ENCODE results near the gene RLIM.
A peak's percentile ranks its signal among the peaks of the same experiment; 100 is the strongest.
"Not testable (repeated sequence)": the region's sequence is repeated elsewhere in the genome, so short reads cannot be mapped to it uniquely, and the experiment has no call there.

RLIM gene, protein sequence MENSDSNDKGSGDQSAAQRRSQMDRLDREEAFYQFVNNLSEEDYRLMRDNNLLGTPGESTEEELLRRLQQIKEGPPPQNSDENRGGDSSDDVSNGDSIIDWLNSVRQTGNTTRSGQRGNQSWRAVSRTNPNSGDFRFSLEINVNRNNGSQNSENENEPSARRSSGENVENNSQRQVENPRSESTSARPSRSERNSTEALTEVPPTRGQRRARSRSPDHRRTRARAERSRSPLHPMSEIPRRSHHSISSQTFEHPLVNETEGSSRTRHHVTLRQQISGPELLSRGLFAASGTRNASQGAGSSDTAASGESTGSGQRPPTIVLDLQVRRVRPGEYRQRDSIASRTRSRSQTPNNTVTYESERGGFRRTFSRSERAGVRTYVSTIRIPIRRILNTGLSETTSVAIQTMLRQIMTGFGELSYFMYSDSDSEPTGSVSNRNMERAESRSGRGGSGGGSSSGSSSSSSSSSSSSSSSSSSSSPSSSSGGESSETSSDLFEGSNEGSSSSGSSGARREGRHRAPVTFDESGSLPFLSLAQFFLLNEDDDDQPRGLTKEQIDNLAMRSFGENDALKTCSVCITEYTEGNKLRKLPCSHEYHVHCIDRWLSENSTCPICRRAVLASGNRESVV

DNA sequence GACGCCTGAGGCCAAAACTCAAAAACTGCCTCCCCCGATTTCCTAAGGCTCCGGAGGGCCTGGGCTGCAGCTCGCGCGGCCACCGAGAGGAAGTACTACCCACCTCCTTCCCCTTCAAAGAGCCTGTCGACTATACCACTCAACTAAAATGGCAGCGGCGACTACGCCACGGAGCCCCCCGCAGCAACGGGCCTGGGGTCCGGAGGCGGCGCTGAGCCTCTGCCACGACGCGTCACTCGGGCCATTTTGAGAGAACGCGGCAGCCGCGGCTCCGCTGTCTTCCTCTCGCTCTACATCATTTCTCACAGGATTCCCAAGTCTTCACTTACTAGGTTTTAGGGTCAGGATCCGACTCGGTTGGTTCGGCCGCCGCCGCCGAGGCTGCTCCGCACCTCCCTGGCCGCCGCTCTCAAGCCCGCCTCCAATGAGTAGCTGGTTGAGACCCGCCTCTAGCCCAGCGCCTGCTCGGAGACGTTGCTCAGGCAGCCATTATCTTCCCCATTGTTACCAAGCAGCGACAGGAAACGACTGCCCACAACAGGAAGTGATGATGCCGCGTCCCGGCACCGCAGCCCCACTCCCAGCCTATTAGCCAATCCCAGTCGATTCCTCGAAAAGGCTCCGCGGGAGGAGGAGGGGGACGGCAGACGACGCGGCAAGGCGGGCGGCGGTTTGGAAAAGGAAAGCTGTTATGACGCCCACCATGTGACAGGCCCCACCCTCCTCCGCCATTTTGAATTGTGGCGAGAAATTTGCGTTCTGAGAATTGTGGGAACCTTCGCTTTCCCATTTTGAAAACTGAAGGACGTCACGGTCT, at the start of gene RLIM:
Gene RLIM (minus strand): TSS at position 532 of the 817 bp plus-strand sequence. CDS start 18,647 bp downstream, outside the sequence.
- peak; percentile 85 for DNase-seq (ENCODE audit: low spot score)

DNA sequence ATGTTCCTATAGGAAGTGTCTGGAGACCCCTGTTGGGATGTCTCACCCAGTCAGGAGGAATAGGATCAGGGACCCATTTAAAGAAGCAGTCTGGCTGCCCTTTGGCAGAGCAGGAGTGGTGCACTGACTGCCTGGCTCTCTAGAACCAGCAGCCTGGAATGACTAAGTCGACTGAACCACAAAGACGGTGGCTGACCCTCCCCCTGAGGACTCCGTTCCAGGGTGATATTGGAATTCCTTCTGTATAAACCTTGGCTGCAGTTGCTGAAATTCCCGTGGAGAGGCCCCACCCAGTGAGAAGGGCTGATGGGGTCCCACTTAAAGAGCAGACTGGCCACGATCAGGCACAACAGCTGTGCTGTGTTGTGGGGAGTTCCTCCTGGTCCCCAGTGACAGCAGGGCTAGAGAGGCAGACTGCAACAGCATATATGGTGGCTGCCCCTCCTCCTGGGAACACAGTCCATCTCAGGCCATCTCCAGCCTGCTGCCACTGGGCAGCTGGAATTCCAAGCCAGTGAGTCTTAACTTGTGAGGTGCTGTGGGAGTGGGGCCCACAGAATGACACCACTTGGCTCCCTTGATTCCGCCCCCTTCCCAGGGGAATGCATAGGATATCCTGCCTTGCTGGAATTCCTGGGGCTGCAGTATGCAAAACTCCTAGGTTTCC, 41.8 kb upstream of the RLIM start:
- no peak for DNase-seq (ENCODE audit: low spot score)

DNA sequence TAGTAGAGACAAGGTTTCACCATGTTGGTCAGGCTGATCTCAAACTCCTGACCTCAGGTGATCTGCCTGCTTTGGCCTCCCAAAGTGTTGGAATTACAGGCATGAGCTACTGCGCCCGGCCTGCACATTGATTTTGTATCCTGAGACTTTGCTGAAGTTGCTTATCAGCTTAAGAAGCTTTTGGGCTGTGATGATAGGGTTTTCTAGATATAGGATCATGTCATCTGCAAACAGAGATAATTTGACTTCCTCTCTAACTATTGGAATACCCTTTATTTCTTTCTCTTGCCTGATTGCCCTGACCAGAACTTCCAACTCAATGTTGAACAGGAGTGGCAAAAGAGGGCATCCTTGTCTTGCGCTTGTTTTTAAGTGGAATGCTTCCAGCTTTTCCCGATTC, 40.5 kb upstream of the RLIM start:
- DNase-seq (ENCODE audit: low spot score) = not testable (repeated sequence)

DNA sequence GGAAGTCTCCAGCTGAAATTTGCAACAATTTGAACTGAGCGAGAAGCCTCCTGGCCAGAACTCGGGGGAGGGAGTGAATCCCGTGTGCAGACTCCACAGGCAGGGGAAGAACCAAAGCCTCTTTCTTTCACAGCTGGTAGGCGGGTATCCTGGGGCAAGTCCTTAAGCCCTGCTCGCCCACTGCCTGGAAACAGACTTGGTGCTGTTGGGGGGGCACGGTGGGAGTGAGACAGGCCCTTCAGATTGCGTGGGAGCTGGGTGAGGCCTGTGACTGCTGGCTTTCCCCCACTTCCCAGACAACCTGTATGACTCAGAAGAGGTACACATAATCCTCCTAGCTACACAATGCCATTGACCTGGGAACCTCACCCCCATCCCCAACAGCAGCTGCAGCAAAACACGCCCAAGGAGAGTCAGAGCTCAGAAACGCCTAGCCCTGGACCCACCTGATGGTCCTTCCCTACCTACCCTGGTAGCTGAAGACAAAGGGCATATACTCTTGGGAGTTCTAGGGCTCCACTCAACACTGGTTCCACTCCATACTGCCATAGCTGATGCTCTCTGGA, 22.4 kb upstream of the RLIM start:
- DNase-seq (ENCODE audit: low spot score) = no peak

DNA sequence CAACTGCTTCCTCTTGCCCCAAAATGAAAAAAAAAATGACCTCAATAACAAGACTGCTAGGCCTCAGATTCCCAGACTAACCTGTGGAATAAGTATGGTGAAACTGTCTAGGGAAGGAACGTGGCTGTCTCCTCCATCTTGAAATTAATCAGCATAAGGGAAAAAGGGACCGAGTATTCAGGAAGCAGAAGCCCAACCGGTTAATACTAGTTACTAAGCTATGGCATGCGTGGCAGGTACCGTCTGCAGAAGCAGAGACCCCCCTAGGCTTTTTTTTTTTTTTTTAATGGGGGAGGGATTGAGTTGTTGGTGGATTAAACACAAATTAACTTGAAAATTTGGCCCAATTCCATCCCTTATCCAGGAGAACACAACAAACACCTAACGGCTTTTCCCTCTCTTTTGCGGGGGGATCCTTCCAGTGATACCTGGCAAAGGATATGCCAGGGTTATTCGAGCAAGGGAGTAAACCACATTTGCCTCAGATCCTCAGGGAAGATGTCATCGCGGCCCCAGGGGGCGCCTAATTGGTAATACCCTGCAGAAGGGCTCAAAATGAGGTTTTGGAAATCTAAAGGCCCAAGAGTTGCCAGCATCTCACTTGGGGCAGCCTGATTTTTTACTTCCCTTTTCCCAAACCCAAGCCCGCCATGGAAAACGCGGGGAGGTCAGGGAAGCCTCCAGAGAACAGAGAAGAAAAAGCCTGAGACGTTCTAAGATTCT, 893 bp downstream of the RLIM start:
- peak; percentile 1 for DNase-seq (ENCODE audit: low spot score)

DNA sequence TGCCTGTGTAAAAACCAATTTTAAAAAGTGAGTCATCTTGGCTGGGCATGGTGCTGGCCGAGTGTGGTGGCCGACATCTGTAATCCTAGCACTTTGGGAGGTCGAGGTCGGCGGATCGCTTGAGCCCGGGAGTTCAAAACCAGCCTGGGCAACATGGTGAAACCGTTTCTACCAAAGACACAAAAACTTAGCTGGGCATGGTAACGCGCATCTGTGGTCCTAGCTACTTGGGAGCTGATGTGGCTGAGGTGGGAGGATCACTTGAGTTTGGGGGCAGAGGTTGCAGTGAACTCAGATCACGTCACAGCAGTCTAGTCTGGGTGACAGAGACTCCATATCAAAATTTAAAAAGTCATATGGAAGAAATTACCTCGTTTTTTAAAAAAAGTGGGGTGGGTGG, 7.6 kb downstream of the RLIM start:
- no peak for DNase-seq (ENCODE audit: low spot score)

DNA sequence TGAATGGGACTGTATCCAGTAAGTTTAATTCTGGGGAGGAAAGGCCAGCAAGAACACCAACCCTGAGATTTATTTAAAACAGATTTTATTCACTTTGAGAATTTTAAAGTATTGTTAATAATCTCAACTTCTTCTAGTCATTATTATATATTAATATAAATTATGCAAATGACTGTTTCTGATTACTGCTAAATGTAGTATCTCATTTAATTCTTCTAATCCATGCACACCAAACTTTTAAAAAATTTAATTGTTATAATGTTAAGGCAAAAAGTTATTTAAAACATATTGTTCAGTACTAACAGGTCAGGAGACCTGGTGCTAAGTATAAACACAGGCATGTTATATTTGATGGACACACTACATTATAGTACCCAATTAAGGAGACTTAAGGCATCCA, 8.1 kb downstream of the RLIM start:
- no peak for DNase-seq (ENCODE audit: low spot score)

DNA sequence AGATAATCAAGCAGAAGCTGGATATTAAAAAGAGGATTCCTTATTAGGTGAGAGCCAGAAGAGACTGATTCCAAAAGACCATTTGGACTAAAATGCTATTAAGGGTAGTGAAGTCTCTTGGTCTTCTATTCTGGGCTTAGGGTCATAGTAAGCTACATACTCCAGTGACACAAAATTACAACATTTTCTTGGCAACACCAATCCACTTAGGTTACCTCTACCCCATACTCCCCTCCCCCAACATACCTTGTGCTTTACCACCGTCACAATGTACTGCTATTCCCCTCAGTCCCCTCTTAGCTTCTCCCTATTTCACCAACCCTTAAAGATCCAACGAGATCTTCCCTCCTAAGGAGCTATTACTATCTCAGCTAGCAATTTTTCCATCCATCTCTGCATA, 11.4 kb downstream of the RLIM start:
- DNase-seq (ENCODE audit: low spot score) = no peak

DNA sequence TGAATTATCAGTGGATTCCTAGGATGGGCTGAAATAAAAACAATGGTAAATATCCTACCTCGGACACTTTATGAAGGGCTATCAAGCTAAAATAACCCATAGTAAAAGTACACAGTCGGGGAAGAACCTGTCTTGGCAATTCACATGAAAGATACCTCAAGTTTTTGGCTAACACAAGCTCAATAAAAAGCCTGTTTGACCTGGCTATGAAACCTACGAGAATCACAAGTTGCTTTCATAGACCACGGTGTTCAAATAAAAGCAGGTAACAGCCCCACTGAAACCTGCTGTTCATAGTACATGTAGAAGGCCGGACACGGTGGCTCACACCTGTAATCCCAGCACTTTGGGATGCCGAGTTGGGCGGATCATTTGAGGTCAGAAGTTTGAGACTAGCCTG, 12.3 kb downstream of the RLIM start:
- DNase-seq (ENCODE audit: low spot score) = no peak

DNA sequence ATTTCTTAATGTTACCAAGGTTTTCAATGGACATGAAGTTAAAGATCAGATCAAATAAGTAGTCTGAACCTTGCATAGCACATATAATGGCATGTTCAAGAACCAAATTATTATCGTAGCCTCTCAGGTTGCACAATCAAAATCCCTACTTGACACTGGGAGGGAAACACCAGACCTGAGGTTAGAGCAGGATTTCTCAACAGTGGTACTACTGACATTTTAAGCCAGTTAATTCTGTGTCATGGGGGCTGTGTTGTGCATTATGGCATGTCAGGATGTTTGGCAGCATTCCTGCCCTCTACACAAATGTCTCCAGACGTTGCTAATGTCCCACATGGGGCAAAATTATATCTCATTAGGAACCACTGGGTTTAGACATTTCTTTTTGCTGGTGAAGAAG, 20.8 kb downstream of the RLIM start:
- DNase-seq (ENCODE audit: low spot score) = no peak

DNA sequence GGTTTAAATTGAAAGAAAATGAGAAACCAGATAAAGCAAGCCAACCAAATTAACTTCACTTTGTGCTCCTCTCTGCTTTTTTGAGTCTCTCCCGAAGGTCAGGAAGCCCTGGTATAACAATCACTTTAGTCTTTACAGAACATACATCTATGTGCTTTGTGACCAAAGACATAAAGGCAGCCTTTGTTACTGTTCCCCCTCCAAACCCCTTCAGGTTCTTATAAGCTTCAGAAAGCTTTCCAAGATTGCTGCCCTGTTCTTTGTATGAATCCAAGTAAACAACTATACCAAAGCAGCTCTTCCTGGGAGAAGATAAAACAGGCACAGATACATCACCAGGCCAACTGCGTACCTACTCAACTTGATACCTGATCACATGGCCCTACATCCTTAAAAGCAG, 28.7 kb downstream of the RLIM start:
- DNase-seq (ENCODE audit: low spot score) = no peak

DNA sequence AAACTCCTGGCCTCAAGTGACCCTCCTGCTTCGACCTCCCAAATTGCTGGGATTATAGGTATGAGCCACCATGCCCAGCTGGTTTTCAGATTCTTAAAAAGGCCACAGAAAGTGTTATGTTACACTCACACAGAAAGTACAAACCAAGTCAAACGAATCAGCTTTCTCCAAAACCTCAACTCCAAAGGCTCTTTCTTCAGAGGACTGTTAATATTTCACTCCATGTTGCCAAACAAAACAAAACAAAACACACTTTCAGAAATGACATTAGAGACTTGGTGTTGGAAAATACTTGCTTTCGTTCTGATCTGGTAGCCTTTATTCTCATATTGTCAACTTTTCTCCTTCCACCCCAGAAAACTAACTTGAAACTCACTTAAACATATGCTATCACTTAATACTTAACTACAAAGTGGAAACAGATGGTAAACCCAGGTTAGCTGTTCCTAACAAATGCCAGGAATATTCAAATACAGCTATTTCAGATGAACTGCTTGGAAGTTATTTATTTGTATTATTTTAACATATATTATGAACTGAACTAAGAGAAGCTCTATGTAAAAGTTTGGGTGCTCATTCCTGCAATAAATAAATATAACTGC, 34.7 kb downstream of the RLIM start:
- no peak for DNase-seq (ENCODE audit: low spot score)

DNA sequence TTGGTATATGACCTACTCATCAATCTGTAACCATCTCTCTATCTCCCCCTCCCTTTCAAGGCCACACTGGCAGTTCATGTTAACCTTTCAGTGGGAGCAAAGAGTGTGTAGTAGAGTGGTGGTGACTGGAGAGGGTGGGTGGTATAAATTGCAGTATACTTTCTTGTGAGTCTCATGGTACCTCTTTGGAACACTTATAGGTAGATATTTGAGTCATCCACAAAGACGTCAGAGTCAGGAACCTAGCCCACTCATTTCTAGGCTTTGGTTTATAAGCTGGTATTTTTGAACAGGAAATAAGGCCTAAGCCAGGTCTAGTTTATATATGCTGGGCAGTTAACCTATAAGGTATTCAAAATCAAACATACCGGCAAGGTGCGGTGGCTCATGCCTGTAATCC, 36.3 kb downstream of the RLIM start:
- DNase-seq (ENCODE audit: low spot score) = no peak

DNA sequence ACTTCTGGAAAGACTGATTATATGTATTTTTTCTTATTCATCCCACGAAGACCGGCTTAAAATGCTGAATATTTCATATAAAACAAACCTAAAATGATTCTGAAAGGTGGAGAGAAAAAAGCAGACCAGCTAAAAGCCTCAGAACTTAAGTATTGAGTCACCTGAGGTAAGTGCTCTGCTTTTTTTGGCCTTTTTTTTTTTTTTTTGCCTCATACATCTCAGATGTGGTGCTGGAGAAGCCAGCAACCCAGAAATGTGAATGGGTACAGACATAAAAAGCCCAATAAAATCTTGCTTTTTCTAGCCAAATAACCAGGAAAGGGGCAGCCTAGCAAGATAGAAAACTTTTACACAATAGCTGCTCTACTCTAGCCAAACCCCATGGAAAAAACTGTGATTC, 57.0 kb downstream of the RLIM start:
- no peak for DNase-seq (ENCODE audit: low spot score)

DNA sequence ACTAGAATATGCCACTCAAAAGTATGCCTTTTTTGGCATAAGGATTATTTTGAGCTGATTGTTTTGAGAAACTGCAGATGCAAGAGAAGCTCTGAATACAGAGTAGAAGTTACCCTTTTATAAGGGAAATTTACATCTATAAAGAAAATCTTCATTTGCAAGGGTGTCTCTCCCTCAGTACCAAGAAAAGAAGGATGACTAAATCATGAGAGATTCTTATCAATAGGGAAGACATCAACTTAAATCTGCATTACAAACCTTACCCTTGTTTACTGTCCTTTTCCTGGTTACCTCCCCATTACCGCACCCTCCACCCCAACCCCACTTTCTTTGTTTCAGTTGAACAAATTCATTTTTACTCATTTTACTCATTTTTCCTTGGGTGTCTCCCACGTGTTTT, 62.5 kb downstream of the RLIM start:
- DNase-seq (ENCODE audit: low spot score) = no peak

DNA sequence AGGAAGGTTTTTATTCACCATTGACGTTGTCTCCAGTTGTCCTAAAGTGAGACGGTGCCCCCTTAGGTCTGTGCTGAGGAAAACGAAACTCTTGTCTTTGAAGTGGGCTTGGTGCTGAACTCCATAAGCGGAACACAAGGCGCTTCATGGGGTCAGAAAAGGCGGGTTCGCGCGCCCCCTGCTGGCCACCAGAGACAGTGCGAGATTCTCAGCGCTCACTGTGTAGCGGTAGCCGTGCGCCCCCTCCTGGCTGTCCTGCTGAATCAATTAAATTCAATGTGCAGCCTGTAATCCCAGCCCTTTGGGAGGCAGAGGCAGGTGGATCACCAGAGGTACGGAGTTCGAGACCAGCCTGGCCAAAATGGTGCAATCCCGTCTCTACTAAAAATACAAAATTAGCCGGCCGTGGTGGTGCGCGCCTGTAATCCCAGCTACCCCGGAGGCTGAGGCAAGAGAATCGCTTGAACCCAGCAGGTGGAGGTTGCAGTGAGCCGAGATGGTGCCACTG, 64.1 kb downstream of the RLIM start:
- peak; percentile 63 for DNase-seq (ENCODE audit: low spot score)

DNA sequence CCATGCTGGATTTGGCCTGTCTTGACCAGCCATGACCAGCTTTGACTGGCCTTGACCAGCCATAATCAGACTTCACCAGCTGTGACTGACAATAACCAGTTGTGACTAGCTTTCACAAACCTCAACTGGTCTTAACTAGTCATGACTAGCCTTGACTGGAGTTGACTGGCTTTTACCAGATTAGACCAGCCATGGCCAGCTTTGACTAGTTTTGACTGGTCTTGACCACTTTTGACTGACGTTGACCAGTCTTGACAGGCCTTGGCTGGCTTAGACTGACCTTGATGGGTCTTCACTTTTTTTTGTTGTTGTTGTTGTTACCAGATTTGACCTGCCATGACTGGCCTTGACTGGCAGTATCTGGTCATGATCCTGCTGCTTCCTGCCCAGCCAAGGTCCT, 67.4 kb downstream of the RLIM start:
- DNase-seq (ENCODE audit: low spot score) = no peak

DNA sequence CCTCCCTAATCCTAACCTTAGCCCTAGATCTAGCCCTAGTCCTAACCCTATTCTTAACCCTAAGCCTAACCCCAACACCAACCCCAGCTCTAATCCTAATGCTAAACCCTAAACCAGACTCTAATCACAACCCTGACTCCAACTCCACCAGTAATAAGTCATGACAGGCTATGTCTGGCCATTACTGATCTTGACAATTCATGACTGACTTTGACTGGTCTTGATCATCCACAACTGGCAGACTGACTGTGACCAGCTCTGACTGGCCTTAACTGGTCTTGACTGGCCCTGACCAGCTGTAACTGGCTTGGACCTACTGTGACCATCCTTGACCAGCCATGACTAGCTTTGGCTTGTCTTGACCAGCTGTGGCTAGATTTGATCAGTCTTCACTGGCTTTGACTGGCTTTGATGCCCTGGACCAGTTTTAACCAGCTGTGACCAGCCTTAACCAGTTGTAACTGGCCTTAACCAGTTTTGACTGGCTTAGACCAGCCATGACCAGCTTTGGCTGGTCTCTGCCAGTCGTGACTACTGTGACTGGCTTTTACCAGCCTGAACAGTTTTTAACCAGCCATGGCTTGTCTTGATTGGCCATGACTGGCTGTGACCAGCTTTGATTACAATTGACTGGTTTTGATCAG, 68.4 kb downstream of the RLIM start:
- DNase-seq (ENCODE audit: low spot score) = no peak

DNA sequence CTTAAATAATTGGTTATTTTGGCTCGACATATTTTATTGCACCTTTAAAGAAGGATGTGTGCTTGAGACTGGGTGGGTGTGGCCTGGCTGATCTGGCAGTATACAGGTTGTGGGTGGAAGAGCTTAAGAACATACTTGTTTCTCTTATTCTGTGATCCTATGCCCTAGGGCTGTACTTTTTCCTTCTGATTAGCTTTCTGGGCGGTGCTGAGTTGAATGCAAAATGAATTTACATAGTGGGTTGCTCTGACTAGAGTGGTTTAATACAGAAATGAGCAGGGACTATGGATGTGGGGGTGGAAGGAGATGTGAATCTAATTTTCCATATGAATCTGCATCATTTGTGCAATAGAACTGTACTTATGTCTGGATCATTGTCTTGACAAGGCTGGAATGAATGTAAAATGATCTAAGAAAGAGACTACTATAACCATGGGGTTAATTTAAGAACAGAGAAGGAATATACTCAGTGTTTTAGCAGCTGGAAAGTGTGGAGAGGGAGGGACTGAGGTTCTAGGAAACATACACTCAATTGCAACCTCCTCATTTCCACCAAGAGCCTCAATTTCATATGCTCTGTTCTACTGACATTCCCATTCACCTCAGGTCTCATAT, 73.7 kb downstream of the RLIM start:
- no peak for DNase-seq (ENCODE audit: low spot score)

All from LoVo (cell line).